GM03348 (cell line): ENCODE measurements around the gene EDC4.
A peak's percentile ranks its signal among the peaks of the same experiment; 100 is the strongest.

ENCODE experiments used
- DNase-seq: peaks from one replicate; pipeline ENCODE4 v3.0.0; 2012; ENCODE audit warnings: low spot score

Gene EDC4

DNA sequence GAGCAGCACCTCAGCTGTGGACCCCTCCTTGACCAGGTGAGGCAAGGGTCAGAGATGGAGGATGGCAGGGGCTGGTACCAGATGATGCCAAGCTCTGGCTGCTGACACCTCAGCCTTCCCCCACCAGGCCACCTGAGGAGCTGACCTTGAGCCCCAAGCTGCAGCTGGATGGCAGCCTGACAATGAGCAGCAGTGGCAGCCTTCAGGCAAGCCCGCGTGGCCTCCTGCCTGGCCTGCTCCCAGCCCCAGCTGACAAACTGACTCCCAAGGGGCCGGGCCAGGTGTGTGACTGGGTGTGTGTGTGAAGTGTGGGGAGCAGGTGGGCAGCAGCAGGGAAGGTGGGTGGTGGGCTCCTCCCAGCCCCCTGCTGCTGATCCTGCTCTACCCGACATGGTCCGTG is 7.1 kb downstream of the EDC4 start:
- no peak for DNase-seq

DNA sequence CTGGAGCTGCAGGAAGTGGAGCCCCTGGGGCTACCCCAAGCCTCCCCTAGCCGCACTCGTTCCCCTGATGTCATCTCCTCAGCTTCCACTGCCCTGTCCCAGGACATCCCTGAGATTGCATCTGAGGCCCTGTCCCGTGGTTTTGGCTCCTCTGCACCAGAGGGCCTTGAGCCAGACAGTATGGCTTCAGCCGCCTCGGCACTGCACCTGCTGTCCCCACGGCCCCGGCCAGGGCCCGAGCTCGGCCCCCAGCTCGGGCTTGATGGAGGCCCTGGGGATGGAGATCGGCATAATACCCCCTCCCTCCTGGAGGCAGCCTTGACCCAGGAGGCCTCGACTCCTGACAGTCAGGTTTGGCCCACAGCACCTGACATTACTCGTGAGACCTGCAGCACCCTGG is 7.7 kb downstream of the EDC4 start:
- no peak for DNase-seq

DNA sequence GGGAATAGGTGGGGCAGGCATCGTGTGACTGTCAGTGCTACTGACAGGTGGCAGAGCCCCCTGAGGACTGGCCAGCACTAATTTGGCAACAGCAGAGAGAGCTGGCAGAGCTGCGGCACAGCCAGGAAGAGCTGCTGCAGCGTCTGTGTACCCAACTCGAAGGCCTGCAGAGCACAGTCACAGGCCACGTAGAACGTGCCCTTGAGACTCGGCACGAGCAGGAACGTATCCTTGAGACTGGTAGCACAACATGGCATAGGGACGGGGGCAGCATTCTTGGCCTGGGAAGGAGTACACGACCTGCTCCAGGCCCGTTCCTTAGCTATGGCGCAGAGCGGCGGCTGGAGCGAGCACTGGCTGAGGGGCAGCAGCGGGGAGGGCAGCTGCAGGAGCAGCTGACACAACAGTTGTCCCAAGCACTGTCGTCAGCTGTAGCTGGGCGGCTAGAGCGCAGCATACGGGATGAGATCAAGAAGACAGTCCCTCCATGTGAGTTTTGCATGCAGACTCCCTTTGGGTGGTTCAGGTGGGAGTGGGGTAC is 8.8 kb downstream of the EDC4 start:
- no peak for DNase-seq

DNA sequence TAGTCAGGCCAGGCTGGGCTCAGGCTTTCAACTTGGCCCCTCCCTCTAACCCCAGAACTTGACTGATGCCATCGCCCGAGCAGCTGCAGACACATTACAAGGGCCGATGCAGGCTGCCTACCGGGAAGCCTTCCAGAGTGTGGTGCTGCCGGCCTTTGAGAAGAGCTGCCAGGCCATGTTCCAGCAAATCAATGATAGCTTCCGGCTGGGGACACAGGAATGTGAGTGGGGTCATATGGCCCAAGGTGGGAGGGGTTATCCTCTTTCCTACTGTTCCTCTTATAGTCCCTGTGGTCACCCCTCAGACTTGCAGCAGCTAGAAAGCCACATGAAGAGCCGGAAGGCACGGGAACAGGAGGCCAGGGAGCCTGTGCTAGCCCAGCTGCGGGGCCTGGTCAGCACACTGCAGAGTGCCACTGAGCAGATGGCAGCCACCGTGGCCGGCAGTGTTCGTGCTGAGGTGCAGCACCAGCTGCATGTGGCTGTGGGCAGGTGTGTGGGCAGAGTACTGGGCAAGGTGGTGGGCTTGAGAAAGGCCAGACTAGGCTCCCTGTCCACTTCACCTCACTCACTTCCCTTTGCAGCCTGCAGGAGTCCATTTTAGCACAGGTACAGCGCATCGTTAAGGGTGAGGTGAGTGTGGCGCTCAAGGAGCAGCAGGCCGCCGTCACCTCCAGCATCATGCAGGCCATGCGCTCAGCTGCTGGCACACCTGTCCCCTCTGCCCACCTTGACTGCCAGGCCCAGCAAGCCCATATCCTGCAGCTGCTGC is 9.7 kb downstream of the EDC4 start:
- DNase-seq: no peak

DNA sequence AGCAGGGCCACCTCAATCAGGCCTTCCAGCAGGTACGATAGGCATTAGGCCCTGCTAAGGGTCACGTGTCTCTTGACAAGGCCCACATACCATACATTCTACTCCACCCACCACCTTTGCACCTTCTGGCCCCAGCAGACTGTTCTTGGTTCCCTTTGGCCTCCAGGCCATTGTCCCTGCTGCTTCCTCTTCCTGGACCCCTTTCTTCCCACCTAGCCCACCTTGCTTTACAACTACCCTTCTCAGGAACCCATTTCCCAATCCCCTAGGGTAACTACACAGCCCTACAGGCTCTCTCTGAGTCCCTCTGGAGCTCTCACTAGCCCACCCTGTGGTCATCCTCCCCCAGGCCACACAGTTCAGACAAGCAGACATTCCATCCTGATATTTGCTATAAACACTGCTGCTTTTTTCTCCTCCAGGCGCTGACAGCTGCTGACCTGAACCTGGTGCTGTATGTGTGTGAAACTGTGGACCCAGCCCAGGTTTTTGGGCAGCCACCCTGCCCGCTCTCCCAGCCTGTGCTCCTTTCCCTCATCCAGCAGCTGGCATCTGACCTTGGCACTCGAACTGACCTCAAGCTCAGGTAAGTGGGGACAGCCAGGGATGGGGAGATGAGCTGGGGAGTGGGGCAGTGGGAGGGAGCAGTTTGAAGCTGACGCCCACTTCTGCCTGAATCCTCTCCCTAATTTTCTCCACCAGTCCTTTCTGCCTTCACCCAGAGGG is 10.5 kb downstream of the EDC4 start:
- no peak for DNase-seq

DNA sequence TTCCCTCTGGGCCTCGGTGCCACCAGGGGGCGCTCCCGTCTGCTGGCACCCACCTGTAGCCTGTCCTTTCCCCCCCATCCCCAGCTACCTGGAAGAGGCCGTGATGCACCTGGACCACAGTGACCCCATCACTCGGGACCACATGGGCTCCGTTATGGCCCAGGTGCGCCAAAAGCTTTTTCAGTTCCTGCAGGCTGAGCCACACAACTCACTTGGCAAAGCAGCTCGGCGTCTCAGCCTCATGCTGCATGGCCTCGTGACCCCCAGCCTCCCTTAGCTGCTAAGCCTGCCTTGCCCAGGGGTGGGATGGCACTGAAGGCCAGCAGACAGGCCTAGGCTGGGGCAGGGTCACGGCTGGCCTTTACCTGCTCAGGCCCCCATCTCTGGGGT is 11.0 kb downstream of the EDC4 start:
- peak; percentile 85 for DNase-seq

DNA sequence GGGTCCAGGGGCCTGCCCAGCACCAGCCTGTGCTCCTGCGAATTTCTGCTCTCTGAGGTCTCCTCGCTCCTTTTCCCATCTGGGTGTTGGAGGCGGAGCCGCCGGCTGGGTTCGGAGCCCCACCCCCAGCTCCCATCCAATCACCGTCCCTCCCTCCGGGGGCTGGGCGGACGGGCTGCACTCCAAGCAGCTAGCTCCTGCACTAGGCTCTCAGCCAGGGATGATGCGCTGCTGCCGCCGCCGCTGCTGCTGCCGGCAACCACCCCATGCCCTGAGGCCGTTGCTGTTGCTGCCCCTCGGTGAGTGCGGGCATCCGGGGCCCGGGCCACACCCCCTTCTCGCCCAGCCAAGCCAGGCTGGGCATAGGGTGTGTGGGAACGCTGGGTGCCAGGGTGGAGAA is 11.8 kb downstream of the EDC4 start, which contains the start of gene NRN1L:
NRN1L (plus strand) TSS at position 202 of the 400 bp plus-strand sequence; CDS start at position 221, 19 bp downstream.
- peak; percentile 97 for DNase-seq

DNA sequence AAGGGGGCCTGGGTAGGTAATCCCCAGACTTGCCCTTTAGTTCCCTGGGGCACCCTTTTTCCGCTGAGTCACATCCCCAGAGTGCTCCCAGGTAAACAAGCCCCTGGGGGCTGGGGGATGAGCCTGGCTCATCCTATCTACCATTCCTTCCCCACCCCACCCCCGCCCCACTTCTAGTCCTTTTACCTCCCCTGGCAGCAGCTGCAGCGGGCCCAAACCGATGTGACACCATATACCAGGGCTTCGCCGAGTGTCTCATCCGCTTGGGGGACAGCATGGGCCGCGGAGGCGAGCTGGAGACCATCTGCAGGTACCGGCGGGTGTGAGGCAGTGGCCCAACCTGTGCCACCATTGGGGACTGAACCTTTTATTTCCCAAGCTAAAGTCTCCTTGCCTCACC is 12.7 kb downstream of the EDC4 start:
- DNase-seq: no peak

DNA sequence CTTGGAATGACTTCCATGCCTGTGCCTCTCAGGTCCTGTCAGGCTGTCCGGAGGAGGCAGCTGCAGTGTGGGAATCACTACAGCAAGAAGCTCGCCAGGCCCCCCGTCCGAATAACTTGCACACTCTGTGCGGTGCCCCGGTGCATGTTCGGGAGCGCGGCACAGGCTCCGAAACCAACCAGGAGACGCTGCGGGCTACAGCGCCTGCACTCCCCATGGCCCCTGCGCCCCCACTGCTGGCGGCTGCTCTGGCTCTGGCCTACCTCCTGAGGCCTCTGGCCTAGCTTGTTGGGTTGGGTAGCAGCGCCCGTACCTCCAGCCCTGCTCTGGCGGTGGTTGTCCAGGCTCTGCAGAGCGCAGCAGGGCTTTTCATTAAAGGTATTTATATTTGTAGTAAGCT is 13.1 kb downstream of the EDC4 start:
- DNase-seq: no peak

DNA sequence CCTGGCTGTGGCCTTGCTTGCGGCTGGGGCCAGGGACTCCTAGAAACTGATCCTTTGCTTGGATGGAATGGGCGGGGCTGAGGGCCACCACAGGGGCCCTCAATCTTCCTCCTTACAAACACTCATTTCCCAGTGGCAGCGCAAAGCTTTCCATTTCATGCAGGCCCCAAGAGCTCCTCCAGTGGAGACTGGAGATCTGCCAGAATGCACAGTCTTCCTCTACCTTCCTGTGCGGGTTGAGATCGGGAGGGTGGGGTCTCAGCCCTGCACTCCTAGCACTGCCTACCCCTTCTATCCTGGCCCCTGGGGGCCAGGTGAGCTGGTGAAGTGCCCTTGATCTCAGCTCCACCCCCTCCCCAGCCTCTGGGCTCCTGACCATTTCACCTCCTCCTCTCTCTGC is 13.5 kb downstream of the EDC4 start:
- DNase-seq: no peak

DNA sequence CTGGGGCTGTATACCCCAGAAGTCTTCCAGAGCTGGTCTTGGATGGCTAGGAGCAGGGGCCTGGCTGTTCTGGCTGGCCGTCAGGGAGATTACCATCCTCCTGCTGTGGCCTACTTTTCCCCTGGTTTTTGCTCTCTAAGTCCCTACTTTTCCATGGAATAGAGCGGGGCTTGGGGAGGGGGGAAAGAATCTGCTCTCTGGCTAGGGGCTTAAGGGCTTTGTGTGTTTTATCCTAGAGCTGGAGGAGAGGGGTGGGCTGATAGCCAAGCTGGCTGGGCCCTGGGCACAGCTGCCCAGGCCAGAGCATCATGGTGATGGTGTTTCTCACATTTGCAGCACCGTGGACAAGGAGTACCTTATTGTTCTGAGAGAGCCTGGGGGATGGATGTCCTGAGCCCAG is 15.5 kb downstream of the EDC4 start:
- DNase-seq: no peak

DNA sequence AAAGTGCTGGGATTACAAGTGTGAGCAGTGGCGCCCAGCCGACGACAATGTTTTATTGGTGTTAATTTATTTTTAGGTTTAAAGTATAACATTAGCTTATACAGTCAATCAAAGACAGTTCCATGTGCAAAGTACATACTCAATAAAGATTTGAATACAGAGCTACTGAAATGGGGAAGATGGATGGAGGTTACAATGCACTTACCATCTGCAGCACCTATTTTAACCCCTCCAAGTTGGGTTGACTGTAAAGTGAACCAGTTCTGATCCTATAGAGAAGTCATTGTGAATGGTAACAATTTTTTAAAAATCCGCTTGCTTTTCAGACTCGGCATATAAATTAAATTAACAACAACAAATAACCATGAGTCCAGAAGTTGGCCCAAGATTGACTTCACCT is 19.5 kb downstream of the EDC4 start:
- no peak for DNase-seq

DNA sequence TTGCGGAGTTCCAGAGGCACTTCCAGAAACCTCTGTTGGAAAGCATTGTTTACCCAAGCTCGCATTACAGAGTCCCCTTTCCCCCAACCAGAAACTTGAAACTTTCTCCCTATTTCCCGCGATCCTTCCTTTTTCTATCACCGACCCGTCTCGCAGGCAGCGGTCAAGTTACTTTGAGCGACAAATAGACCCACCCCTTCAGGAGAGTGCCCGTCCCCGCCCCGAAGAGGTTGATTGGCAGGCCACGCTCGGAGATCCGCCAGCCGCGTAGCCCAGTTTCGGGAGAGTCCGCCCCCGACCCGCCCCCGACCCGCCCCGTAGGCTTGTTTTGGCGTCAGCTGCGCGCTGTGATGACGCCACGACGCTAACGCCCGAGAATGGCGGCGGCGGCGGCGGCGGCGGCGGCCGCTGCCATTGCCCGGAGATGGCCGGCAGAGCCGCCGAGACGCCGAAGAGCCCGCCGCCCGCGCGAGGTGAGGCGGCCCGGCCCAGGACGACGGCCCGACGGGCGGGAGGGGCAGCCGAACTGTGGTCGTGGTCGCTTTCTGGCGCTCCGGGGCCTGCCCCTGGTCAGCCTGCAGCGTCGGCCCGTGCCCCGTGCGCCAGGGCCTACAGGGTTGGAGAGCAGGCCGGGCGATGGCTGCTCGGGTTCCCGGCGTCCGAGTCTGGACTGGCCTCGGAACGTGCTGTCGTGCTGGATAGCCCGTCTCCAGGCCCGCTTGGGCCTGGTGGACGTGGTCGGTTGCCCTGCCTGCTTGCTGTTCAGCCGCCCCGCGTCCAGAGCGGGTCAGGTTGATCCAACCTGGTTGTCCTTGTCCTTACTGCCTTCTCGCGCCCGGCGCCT is 20.3 kb downstream of the EDC4 start, which contains the start of gene PSKH1:
PSKH1 (plus strand) TSS at position 356 of the 844 bp plus-strand sequence. CDS start 15,496 bp downstream, outside the sequence.
- DNase-seq: peak; percentile 99

DNA sequence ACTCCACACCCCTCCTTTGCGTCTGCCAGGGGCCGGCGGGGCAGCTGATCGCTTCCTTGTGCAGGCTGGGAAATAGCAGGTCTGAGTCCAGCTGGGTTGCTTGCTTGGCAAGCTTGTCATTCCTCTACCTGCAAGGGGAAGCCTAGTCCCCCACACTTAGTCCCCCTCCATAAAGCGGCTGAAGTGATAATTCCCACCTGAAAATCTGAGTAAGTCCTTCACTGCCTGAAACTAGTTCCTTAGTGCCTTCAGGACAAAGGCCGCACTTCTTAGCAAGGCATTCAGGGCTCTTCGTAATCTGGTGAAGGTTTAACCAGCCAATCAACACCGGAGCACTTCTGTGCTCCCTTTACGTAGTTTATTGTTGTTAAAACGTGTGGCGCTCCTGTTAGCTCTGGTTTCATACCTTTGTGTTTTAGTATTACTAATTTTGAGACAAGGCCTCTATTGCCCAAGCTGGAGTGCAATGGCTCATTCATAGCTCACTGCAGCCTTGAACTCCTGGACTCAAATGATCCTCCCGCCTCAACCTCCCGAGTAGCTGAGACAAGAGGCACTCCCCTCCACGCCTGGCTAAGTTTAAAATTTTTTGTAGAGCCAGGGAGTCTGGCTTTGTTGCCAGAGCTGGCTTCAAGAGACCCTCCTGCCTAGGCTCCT is 21.0 kb downstream of the EDC4 start:
- DNase-seq: no peak

DNA sequence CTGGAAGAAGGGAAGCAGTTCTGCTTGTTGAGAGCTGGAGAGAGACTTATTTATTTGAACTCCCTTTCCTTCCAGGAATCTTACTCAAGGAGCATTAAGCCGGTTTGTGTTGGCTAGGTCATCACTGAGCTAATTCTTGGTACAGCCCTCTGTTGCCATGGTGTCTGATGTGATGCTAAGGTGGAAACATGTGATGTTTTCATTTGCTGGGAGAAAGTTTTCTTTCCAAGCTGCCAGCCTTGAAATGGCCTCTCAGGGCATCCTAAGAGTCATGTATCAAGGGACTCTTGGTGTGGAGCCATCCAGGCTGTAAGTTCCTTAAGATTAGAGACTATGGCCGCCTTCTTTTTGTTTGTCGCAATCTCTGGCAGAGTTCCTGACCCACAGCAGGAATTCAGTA is 24.4 kb downstream of the EDC4 start:
- DNase-seq: no peak

DNA sequence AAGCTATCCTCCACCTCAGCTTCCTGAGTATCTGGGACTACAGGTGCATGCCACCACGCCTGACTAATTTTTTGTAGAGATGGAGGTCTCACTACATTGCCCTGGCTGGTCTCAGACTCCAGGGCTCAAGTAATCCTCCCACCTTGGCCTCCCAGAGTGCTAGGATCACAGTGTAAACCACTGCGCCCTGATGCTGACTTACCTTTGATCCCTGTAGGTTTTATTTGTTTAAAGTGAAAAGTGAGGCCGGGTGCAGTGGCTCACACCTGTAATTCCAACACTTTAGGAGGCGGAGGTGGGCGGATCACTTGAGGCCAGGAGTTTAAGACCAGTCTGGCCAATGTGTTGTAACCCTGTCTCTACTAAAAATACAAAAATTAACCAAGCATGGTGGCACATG is 28.9 kb downstream of the EDC4 start:
- no peak for DNase-seq

DNA sequence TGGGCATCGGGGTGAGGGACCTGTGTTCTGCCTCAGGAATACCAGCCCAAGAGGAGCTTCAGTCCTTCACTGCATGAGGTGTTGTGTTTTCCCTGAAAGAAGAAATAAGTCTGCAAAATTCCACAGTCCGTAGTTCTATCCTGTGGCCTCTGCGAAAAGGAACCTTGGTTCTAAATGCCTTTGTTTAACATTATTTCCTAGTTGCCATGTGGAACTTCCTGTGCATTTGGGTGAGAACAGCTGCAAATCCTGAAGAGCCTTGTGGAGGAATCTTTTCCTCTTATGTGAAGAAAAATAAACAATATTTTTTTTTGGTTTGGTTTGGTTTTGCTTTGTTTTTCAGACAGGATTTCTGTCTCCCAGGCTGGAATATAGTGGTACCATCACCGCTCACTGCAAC is 30.0 kb downstream of the EDC4 start:
- no peak for DNase-seq

DNA sequence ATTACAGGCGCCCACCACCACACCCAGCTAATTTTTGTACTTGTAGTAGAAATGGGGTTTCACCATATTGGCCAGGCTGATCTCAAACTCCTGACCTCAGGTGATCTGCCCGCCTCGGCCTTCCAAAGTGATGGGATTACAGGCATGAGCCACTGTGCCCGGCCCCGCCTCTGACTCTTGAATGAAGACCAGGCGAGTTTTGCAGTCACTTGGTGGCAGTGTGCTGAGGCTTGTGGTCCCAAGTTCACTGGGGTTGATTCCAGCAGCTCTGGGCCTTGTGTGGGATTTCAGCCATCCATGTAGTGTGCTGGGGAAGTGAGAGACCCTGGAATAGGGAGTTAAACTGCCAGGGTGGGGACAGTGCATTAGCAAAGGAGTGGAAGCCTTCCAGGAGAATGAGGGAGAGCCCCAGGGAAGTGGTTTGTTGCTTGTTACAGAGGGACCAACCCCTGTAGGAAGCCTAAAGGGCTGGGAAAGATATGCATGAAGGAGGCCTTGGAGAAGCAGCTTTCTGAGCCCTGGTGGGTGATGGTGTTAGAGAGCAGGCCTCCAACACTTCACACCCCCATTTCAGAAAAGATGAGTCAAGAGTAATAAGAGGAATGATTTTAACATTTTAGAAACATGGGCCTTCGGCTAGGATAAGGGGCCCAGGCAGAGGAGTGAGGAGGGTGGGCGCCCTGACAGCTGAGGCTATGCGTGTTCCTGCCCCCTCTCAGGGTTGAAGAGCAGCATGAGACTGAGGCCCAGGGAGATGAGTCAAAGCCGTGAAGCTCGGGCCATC is 34.7 kb downstream of the EDC4 start:
- DNase-seq: no peak

DNA sequence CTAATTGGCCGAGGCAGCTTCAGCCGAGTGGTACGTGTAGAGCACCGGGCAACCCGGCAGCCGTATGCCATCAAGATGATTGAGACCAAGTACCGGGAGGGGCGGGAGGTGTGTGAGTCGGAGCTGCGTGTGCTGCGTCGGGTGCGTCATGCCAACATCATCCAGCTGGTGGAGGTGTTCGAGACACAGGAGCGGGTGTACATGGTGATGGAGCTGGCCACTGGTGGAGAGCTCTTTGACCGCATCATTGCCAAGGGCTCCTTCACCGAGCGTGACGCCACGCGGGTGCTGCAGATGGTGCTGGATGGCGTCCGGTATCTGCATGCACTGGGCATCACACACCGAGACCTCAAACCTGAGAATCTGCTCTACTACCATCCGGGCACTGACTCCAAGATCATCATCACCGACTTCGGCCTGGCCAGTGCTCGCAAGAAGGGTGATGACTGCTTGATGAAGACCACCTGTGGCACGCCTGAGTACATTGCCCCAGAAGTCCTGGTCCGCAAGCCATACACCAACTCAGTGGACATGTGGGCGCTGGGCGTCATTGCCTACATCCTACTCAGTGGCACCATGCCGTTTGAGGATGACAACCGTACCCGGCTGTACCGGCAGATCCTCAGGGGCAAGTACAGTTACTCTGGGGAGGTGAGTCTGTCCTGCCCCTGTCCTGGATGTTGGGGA is 36.3 kb downstream of the EDC4 start:
- DNase-seq: no peak

DNA sequence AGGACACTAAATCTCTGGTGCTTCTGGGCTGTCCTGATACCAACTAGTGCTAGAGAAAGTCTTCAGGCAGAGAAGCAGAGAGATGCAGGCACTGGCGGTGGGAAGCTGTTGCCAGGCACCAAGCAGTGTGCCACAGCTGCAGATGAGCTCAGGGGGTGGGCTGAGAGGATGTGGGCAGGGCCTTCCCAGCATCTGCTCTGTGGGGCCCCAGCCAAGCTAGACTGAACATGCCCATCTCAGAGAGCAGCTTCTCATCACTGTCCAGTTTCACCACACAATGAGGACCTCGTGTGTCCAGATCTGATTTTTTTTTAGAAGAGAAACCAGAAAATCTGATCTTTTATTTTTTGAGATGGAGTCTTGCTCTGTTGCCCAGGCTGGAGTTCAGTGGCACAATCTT is 37.3 kb downstream of the EDC4 start:
- DNase-seq: peak; percentile 71
